OCI-LY3 (cell line): Measurements from ENCODE around the gene ARSK.

Experiments used
- CTCF ChIP-seq: fragments of 200-600, 300-600 bp; sonication (generic); IDR thresholded peaks from 2 replicates; pipeline ENCODE4 v1.5.1; 2014; ENCODE audit warnings: antibody characterized with exemption, low read length, low read depth
- EZH2phosphoT487 ChIP-seq: fragments of 200-600 bp; shearing (Covaris generic); IDR thresholded peaks from 2 replicates; pipeline ENCODE4 v1.6.1; 2018; ENCODE audit warnings: antibody characterized with exemption, mixed run types, low read depth

GRCh38 chr5:95619096-95619495 is 64.2 kb downstream of the ARSK start:
- TF ChIP-seq CTCF (no peak), EZH2phosphoT487 (no peak)
